ENCODE results near the gene NHS.

- TF ChIP-seq, protein P1, sequence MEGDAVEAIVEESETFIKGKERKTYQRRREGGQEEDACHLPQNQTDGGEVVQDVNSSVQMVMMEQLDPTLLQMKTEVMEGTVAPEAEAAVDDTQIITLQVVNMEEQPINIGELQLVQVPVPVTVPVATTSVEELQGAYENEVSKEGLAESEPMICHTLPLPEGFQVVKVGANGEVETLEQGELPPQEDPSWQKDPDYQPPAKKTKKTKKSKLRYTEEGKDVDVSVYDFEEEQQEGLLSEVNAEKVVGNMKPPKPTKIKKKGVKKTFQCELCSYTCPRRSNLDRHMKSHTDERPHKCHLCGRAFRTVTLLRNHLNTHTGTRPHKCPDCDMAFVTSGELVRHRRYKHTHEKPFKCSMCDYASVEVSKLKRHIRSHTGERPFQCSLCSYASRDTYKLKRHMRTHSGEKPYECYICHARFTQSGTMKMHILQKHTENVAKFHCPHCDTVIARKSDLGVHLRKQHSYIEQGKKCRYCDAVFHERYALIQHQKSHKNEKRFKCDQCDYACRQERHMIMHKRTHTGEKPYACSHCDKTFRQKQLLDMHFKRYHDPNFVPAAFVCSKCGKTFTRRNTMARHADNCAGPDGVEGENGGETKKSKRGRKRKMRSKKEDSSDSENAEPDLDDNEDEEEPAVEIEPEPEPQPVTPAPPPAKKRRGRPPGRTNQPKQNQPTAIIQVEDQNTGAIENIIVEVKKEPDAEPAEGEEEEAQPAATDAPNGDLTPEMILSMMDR (IDR thresholded peaks at IDR 0.05 in 4 of 5, conservative IDR thresholded peaks at IDR 0.05 in 1 of 5) = no peak
- no peak for TF ChIP-seq POLR2A (IDR thresholded peaks at IDR 0.05)
Observed at GRCh38 chrX:17719711-17720110, 344.7 kb downstream of the NHS start.
